Measurements from ENCODE around the gene WASF3.

- no peak for TF ChIP-seq ZNF12 (CRISPR knock-in tag; IDR thresholded peaks at IDR 0.05)
- TF ChIP-seq MIXL1 (CRISPR knock-in tag; IDR thresholded peaks at IDR 0.05) = no peak
- TF ChIP-seq ZNF501 (CRISPR knock-in tag; IDR thresholded peaks at IDR 0.05) = no peak
- no peak for TF ChIP-seq BCL3 (CRISPR knock-in tag; IDR thresholded peaks at IDR 0.05)
- no peak for TF ChIP-seq SNAPC5 (CRISPR knock-in tag; IDR thresholded peaks at IDR 0.05; ENCODE audit: borderline replicate concordance)
- TF ChIP-seq, protein P1, sequence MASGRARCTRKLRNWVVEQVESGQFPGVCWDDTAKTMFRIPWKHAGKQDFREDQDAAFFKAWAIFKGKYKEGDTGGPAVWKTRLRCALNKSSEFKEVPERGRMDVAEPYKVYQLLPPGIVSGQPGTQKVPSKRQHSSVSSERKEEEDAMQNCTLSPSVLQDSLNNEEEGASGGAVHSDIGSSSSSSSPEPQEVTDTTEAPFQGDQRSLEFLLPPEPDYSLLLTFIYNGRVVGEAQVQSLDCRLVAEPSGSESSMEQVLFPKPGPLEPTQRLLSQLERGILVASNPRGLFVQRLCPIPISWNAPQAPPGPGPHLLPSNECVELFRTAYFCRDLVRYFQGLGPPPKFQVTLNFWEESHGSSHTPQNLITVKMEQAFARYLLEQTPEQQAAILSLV (CRISPR knock-in tag; IDR thresholded peaks at IDR 0.05; ENCODE audit: borderline replicate concordance) = no peak
- no peak for TF ChIP-seq CTCF (CRISPR knock-in tag; IDR thresholded peaks at IDR 0.05)
- TF ChIP-seq ZBTB7A (CRISPR knock-in tag; IDR thresholded peaks at IDR 0.05) = no peak
- TF ChIP-seq CBX5 (CRISPR knock-in tag; IDR thresholded peaks at IDR 0.05; ENCODE audit: borderline replicate concordance) = no peak
- no peak for TF ChIP-seq YY1 (IDR thresholded peaks at IDR 0.05; ENCODE audit: insufficient read depth, insufficient replicate concordance, low read depth, low read length)
- TF ChIP-seq, protein P2, sequence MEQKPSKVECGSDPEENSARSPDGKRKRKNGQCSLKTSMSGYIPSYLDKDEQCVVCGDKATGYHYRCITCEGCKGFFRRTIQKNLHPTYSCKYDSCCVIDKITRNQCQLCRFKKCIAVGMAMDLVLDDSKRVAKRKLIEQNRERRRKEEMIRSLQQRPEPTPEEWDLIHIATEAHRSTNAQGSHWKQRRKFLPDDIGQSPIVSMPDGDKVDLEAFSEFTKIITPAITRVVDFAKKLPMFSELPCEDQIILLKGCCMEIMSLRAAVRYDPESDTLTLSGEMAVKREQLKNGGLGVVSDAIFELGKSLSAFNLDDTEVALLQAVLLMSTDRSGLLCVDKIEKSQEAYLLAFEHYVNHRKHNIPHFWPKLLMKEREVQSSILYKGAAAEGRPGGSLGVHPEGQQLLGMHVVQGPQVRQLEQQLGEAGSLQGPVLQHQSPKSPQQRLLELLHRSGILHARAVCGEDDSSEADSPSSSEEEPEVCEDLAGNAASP (CRISPR knock-in tag; IDR thresholded peaks at IDR 0.05; ENCODE audit: borderline replicate concordance) = no peak
- TF ChIP-seq POLR2A (IDR thresholded peaks at IDR 0.05; ENCODE audit: insufficient read depth in 1 of 2, low read depth in 2 of 2, low read length in 2 of 2) = no peak
- no peak for TF ChIP-seq NR3C1 (CRISPR knock-in tag; IDR thresholded peaks at IDR 0.05)
These were observed 30.7 kb upstream of the WASF3 start for GRCh38 chr13:26526702-26527216.

Measured in HepG2 (cell line).